GM18868 (cell line): ENCODE data around the gene MKRN1.
"Not testable (repeated sequence)": the region's sequence is repeated elsewhere in the genome, so short reads cannot be mapped to it uniquely, and the experiment has no call there.

Experiments
- ATAC-seq: cut with Tn5 transposase; IDR thresholded peaks from one replicate; pipeline ENCODE4 v1.9.1; 2021; ENCODE audit warnings: mild to moderate bottlenecking, moderate library complexity; ENCODE audit not compliant: unreplicated experiment

Gene MKRN1

GRCh38 chr7:140485500-140486265, 6.4 kb upstream of the MKRN1 start:
- ATAC-seq, result no peak

- no peak for ATAC-seq
These were observed 5.7 kb upstream of the MKRN1 start for GRCh38 chr7:140484951-140485499.

- no peak for ATAC-seq
These were observed 5.2 kb upstream of the MKRN1 start for GRCh38 chr7:140484479-140484878.

- peak; percentile 0 for ATAC-seq
These were observed 407 bp upstream of the MKRN1 start for GRCh38 chr7:140479739-140480084.

- ATAC-seq, result peak; percentile 23
These were observed 851 bp downstream of the MKRN1 start for GRCh38 chr7:140478246-140479061.

- no peak for ATAC-seq
These were observed 2.5 kb downstream of the MKRN1 start for GRCh38 chr7:140476698-140477261.

- no peak for ATAC-seq
These were observed 3.5 kb downstream of the MKRN1 start for GRCh38 chr7:140475747-140476333.

- ATAC-seq, result no peak
These were observed 16.2 kb downstream of the MKRN1 start for GRCh38 chr7:140463111-140463510.

GRCh38 chr7:140458916-140459315, 20.4 kb downstream of the MKRN1 start:
- ATAC-seq, result no peak

- no peak for ATAC-seq
These were observed 21.1 kb downstream of the MKRN1 start for GRCh38 chr7:140458201-140458600.

GRCh38 chr7:140456551-140457051, 22.7 kb downstream of the MKRN1 start:
- no peak for ATAC-seq

GRCh38 chr7:140455743-140456142, 23.6 kb downstream of the MKRN1 start:
- no peak for ATAC-seq

- ATAC-seq, result no peak
These were observed 24.7 kb downstream of the MKRN1 start for GRCh38 chr7:140454657-140455015.

- ATAC-seq, result not testable (repeated sequence)
These were observed 25.3 kb downstream of the MKRN1 start for GRCh38 chr7:140453785-140454656.

GRCh38 chr7:140453273-140453672, 26.0 kb downstream of the MKRN1 start:
- ATAC-seq, result no peak

- ATAC-seq, result no peak
These were observed 27.6 kb downstream of the MKRN1 start for GRCh38 chr7:140451716-140452115.

- no peak for ATAC-seq
These were observed 30.4 kb downstream of the MKRN1 start for GRCh38 chr7:140448781-140449480.

- ATAC-seq, result no peak
These were observed 31.5 kb downstream of the MKRN1 start for GRCh38 chr7:140447841-140448240.

- ATAC-seq, result no peak
These were observed 32.8 kb downstream of the MKRN1 start for GRCh38 chr7:140446467-140446866.

- no peak for ATAC-seq
These were observed 37.8 kb downstream of the MKRN1 start for GRCh38 chr7:140441519-140441918.
